Measurements from ENCODE around the gene IFNL2. TPM values are rescaled to one million over a fixed set of nuclear protein-coding genes. Genes with fewer than 3 reads are reported as not detected.
"Not testable (repeated sequence)": the region's sequence is repeated elsewhere in the genome, so short reads cannot be mapped to it uniquely, and the experiment has no call there.

Gene IFNL2
- total RNA-seq, 2 experiments from 2014 or later: not detected

- H3K4me3 Mint-ChIP-seq; H3K27ac Mint-ChIP-seq; H3K9me3 Mint-ChIP-seq; POLR2A ChIA-PET; H3K4me1 Mint-ChIP-seq; H3K27me3 Mint-ChIP-seq; CTCF ChIA-PET; DNase-seq; H3K36me3 Mint-ChIP-seq (ENCODE audit: low read depth): not testable (repeated sequence)
Observed at GRCh38 chr19:39245166-39245565, 23.0 kb upstream of the IFNL2 start.

DNA sequence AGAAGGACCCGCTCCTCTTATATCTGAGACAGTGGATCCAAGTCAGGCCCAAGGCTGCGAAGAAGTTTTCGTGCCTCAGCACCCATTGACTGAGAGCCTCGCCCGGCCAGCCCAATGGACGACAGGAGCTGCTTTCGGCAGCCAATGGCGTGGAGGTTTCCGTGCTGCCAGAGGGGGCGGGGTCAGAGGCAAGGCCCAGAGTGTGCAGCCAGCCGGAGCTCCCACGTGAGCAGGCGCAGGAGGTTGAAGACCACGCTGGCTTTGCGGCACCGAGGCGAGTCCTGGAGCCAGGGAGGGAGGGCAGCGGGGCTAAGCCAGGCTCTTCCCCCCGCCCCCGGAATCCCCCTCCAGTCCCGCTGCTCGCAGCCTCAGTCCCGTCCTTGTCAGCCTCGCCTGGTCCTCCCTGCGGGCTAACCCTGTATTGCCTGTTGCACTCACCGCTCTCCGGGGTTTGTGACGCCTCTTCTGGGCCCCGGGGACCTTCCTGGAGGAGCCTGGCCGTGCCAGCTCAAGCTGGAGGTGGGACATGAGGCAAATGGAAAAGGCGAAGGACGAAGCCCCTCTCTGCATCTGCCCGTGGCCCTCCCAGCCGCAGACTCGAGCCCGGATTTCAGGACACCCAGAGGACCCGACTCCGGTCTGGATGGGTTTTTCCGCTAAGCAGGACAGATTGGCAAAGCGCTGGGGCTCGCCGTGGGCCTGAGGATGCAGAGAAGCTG is 21.1 kb upstream of the IFNL2 start:
- H3K4me1 Mint-ChIP-seq: peaks cover 4% of the 10 kb centered on the region
- no peaks in the 10 kb centered on the region for H3K9me3 Mint-ChIP-seq
- DNase-seq: no peak
- H3K27ac Mint-ChIP-seq: no peak overlapping the region
- POLR2A ChIA-PET: no interaction called here
- no peaks in the 10 kb centered on the region for H3K36me3 Mint-ChIP-seq (ENCODE audit: low read depth)
- CTCF ChIA-PET: interaction anchor here (0.6 kb wide), 1 partner anchor 36 kb away, joined by 6 read pairs; no protein-coding TSS in a partner anchor
- H3K27me3 Mint-ChIP-seq: peaks cover 7% of the 10 kb centered on the region
- H3K4me3 Mint-ChIP-seq: no peak overlapping the region

GRCh38 chr19:39247701-39248664 is 20.2 kb upstream of the IFNL2 start:
- CTCF ChIA-PET: interaction anchor here (0.6 kb wide), 1 partner anchor 36 kb away, joined by 6 read pairs; no protein-coding TSS in a partner anchor
- POLR2A ChIA-PET: no interaction called here
- Mint-ChIP-seq H3K27me3 (peaks cover 7% of the 10 kb centered on the region), H3K27ac (no peak overlapping the region), H3K4me3 (no peak overlapping the region), H3K4me1 (peaks cover 4% of the 10 kb centered on the region), H3K9me3 (no peaks in the 10 kb centered on the region), H3K36me3 (ENCODE audit: low read depth) (no peaks in the 10 kb centered on the region)
- no peak for DNase-seq

- Mint-ChIP-seq H3K36me3 (ENCODE audit: low read depth) (no peaks in the 10 kb centered on the region), H3K27me3 (peaks cover 10% of the 10 kb centered on the region), H3K4me3 (no peak within 1 kb of the TSS), H3K9me3 (no peaks in the 10 kb centered on the region), H3K27ac (no peak within 1 kb of the TSS), H3K4me1 (peaks cover 4% of the 10 kb centered on the region)
- no peak for DNase-seq
- ChIA-PET CTCF (no interaction called here), POLR2A (interaction anchor here (0.9 kb wide), 1 partner anchor 142 kb away, joined by 3 read pairs; the partner anchor contains the start of genes MED29 and PAF1)
Observed at GRCh38 chr19:39248806-39249205, 19.4 kb upstream of the IFNL2 start, which contains the start of gene IFNL4. Gene IFNL4, minus strand, starts transcription at chr19:39248856.

DNA sequence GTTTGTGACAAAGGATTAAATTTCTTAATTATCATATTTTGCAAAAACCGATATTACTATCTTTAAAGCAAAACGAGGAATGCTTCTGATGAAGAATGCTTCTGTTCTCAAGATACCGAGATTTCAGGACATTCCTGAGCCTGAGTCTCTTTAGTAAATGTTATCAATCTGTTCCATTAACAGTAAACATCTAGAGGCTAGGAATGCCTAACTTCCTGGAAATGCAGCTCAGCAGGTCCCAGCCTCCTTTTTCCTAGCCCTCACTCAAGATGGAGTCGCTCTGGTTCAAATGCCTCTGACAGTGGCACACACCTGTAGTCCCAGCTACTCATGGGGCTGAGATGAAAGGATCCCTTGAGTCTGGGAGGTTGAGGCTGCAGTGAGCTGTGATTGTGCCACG is 17.1 kb upstream of the IFNL2 start:
- Mint-ChIP-seq H3K4me1 (peaks cover 4% of the 10 kb centered on the region), H3K27ac (no peak overlapping the region), H3K9me3 (no peaks in the 10 kb centered on the region), H3K4me3 (no peak overlapping the region), H3K36me3 (ENCODE audit: low read depth) (no peaks in the 10 kb centered on the region), H3K27me3 (peaks cover 10% of the 10 kb centered on the region)
- POLR2A ChIA-PET: no interaction called here
- CTCF ChIA-PET: no interaction called here
- DNase-seq: no peak

- Mint-ChIP-seq H3K9me3 (no peaks in the 10 kb centered on the region), H3K27me3 (peaks cover 13% of the 10 kb centered on the region), H3K27ac (no peak overlapping the region), H3K36me3 (ENCODE audit: low read depth) (no peaks in the 10 kb centered on the region), H3K4me3 (no peak overlapping the region), H3K4me1 (peaks cover 4% of the 10 kb centered on the region)
- no peak for DNase-seq
- ChIA-PET POLR2A (no interaction called here), CTCF (interaction anchor here (0.9 kb wide), 1 partner anchor 21 kb away, joined by 3 read pairs; no protein-coding TSS in a partner anchor)
Observed at GRCh38 chr19:39251846-39252245, 16.4 kb upstream of the IFNL2 start.

DNA sequence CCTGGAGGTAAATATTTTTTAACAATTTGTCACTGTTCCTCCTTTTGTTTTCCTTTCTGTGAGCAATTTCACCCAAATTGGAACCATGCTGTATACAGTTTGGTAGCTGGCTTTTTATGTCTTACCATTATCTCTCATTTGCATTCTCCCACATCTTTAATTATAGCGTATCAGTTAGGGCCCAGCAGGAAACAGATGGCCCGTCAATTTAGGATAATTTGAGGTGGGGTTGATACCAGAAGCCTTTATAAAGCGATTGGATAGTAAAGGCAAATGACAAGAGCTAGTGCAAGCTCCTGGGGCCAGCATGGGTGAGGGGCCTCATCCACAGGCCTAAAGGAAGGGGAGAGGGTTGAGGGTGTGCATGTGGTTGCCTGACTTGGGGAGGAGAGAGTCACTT is 15.7 kb upstream of the IFNL2 start:
- H3K27me3 Mint-ChIP-seq: peaks cover 12% of the 10 kb centered on the region
- POLR2A ChIA-PET: interaction anchor here (1.2 kb wide), 1 partner anchor 12 kb away, joined by 3 read pairs; no protein-coding TSS in a partner anchor
- H3K9me3 Mint-ChIP-seq: no peaks in the 10 kb centered on the region
- H3K36me3 Mint-ChIP-seq (ENCODE audit: low read depth): no peaks in the 10 kb centered on the region
- no peak overlapping the region for H3K27ac Mint-ChIP-seq
- no peaks in the 10 kb centered on the region for H3K4me1 Mint-ChIP-seq
- CTCF ChIA-PET: interaction anchor here (0.9 kb wide), 1 partner anchor 21 kb away, joined by 3 read pairs; no protein-coding TSS in a partner anchor
- no peak for DNase-seq
- no peak overlapping the region for H3K4me3 Mint-ChIP-seq

DNA sequence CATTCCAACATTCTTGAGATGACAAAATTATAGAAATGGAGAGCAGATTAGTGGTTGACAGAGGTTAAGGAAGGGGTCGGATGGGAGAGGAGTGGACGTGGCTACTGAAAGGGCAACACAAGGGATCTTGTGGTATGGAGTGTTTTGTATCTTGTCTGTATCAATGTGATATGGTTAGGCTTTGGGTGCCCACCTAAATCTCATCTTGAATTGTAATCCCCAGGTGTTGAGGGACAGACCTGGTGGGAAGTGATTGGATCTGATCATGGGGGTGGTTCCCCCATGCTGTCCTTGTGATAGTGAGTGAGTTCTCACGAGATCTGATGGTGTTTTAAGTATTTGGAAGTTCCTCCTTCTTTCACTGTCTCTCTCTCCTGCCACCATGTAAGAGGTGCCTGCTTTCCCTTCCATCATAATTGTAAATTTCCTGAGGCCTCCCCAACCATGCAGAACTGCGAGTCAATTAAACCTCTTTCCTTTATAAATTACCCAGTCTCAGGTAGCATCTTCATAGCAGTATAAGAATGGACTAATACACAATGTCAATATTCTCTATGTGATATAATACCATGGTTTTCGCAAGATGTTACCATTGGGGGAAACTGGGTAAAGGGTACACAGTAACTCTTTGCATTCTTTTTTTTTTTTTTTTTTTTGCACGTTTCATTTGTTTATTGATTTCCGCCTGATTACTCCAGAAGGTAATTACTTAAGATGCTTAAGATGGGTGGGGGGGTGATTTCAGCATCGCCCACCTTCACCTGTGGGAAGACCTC is 14.6 kb upstream of the IFNL2 start:
- no peak overlapping the region for H3K27ac Mint-ChIP-seq
- no peak overlapping the region for H3K4me3 Mint-ChIP-seq
- POLR2A ChIA-PET: interaction anchor here (1.2 kb wide), 1 partner anchor 13 kb away, joined by 3 read pairs; no protein-coding TSS in a partner anchor
- CTCF ChIA-PET: no interaction called here
- H3K27me3 Mint-ChIP-seq: peaks cover 12% of the 10 kb centered on the region
- no peak for DNase-seq
- H3K36me3 Mint-ChIP-seq (ENCODE audit: low read depth): no peaks in the 10 kb centered on the region
- H3K4me1 Mint-ChIP-seq: peaks cover 5% of the 10 kb centered on the region
- H3K9me3 Mint-ChIP-seq: no peaks in the 10 kb centered on the region

DNA sequence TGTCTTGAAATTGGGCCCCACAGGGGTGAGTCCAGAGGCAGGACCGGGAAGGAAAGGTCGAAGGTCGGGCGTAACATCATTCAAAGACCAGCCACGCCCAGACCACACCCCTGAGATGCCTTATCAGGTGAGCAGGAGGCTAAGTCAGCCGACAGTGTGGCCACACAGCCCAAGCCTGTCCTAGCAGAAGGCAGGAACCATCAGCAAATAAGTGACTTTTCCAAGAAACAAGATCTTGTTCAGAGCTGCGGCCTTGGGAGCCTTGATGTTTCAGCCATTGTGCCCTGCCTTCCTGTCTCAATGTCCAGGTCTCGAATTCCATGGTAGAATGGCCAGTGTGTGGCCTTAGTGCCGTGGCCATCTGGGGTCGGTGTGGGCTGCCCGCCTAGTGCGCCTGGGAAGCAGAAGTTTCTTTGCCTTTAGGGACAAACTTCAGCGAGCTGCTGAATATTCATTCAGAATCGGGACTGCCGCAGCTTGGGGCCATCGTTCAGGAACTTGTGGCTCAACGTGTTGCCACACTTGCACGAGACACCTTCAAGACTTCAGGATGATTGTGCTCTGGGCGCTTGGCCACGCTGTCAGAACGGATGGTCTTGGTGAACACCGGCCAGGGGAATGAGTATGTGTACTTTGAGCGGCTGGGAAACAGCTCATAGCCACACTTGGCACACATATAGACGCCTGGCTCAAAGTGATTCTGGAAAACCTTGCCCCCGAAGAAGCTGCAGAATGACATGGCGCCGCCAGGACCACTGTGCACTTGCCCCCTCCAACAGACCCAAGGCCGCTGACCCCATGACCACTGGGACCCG is 13.5 kb upstream of the IFNL2 start:
- POLR2A ChIA-PET: no interaction called here

DNA sequence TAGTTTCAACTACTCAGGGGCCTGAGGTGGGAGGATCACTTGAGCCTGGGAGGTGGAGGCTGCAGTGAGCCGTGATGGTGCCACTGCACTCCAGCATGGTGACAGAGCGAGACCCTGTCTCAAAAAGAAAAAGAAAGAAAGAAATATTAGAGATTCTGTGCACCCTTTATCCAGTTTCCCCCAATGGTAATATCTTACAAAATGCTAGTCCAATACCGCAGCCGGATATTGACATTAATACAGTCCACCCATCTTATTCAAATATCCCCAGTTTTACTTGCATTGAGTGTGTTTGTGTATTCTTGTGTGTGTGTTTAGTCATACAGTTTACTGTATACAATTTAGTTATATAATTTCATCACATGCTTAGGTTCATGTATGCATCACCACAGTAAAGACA is 11.0 kb upstream of the IFNL2 start:
- peaks cover 5% of the 10 kb centered on the region for H3K4me1 Mint-ChIP-seq
- DNase-seq: no peak
- H3K27ac Mint-ChIP-seq: no peak overlapping the region
- no peaks in the 10 kb centered on the region for H3K9me3 Mint-ChIP-seq
- peaks cover 21% of the 10 kb centered on the region for H3K27me3 Mint-ChIP-seq
- no peak overlapping the region for H3K4me3 Mint-ChIP-seq
- ChIA-PET CTCF (no interaction called here), POLR2A (no interaction called here)
- H3K36me3 Mint-ChIP-seq (ENCODE audit: low read depth): no peaks in the 10 kb centered on the region

More for the DNA sequence above, 13.5 kb upstream of the IFNL2 start:
- Mint-ChIP-seq H3K27ac (no peak overlapping the region), H3K27me3 (peaks cover 9% of the 10 kb centered on the region), H3K9me3 (no peaks in the 10 kb centered on the region), H3K4me3 (no peak overlapping the region), H3K4me1 (peaks cover 5% of the 10 kb centered on the region), H3K36me3 (ENCODE audit: low read depth) (no peaks in the 10 kb centered on the region)
- DNase-seq: no peak
- CTCF ChIA-PET: no interaction called here

GRCh38 chr19:39261704-39262103 is 6.5 kb upstream of the IFNL2 start:
- CTCF ChIA-PET: no interaction called here
- H3K27me3 Mint-ChIP-seq: peaks cover 45% of the 10 kb centered on the region
- DNase-seq: no peak
- H3K27ac Mint-ChIP-seq: no peak overlapping the region
- H3K36me3 Mint-ChIP-seq (ENCODE audit: low read depth): no peaks in the 10 kb centered on the region
- POLR2A ChIA-PET: interaction anchor here (0.7 kb wide), 1 partner anchor 38 kb away, joined by 3 read pairs; no protein-coding TSS in a partner anchor
- peaks cover 5% of the 10 kb centered on the region for H3K4me1 Mint-ChIP-seq
- H3K4me3 Mint-ChIP-seq: no peak overlapping the region
- H3K9me3 Mint-ChIP-seq: no peaks in the 10 kb centered on the region

- no peaks in the 10 kb centered on the region for H3K36me3 Mint-ChIP-seq (ENCODE audit: low read depth)
- DNase-seq: no peak
- no peak overlapping the region for H3K27ac Mint-ChIP-seq
- H3K9me3 Mint-ChIP-seq: no peaks in the 10 kb centered on the region
- peaks cover 43% of the 10 kb centered on the region for H3K27me3 Mint-ChIP-seq
- H3K4me1 Mint-ChIP-seq: peaks cover 5% of the 10 kb centered on the region
- ChIA-PET POLR2A (no interaction called here), CTCF (no interaction called here)
- no peak overlapping the region for H3K4me3 Mint-ChIP-seq
Observed at GRCh38 chr19:39262496-39262895, 5.7 kb upstream of the IFNL2 start.
